GM12891 (cell line): ENCODE measurements around the gene FARS2.

ENCODE experiments used
- POLR2A ChIP-seq: IDR thresholded peaks from 2 replicates; pipeline ENCODE4 v1.6.1; 2011; ENCODE audit warnings: low read depth, low read length, control low read depth
- POLR2AphosphoS5 ChIP-seq: IDR thresholded peaks from 2 replicates; pipeline ENCODE4 v1.6.1; 2011; ENCODE audit warnings: low read depth, low read length, control low read depth
- SPI1 ChIP-seq: IDR thresholded peaks from 2 replicates; pipeline ENCODE4 v1.6.1; 2011; ENCODE audit warnings: low read depth, low read length, control low read depth
- TAF1 ChIP-seq: IDR thresholded peaks from 2 replicates; pipeline ENCODE4 v1.6.1; 2011; ENCODE audit warnings: low read depth, low read length, control low read depth

DNA sequence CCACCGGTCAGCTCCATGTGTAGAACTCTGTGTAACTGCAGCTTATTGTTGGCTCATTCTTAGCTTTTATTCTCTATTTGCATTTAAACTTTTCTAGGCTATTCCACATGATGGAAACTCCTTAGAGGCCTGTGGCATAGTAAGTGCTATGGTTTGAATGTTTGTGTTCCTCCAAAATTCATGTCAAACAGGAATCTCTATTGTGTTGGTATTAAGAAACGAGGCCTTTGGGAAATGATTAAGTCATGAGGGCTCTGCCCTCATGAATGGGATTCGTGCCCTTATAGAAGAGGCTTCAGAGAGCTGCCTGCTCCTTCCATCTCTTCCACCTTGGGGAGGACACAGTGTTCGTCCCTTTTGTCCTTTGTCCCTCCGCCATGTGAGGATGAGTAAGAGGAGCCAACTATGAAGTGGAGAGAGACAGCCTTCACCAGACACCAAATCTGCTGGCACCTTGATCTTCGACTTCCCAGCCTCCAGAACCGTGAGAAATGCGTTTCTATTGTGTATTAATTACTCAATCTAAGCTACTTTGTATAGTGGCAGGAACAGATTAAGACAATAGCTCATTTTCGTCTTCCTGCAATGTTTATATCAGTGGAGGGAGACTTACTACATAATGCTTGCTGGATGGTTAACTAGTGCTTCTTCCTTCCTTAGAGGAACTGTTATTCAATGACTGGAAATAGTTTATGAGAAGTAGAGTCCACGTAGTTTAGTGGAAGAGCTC lies 361.1 kb downstream of the FARS2 start:
- TF ChIP-seq POLR2AphosphoS5 = no peak
- TF ChIP-seq POLR2A = no peak
- TF ChIP-seq SPI1 = no peak
- no peak for TF ChIP-seq TAF1
